ENCODE results near the gene HCFC1.

HCFC1 gene

DNA sequence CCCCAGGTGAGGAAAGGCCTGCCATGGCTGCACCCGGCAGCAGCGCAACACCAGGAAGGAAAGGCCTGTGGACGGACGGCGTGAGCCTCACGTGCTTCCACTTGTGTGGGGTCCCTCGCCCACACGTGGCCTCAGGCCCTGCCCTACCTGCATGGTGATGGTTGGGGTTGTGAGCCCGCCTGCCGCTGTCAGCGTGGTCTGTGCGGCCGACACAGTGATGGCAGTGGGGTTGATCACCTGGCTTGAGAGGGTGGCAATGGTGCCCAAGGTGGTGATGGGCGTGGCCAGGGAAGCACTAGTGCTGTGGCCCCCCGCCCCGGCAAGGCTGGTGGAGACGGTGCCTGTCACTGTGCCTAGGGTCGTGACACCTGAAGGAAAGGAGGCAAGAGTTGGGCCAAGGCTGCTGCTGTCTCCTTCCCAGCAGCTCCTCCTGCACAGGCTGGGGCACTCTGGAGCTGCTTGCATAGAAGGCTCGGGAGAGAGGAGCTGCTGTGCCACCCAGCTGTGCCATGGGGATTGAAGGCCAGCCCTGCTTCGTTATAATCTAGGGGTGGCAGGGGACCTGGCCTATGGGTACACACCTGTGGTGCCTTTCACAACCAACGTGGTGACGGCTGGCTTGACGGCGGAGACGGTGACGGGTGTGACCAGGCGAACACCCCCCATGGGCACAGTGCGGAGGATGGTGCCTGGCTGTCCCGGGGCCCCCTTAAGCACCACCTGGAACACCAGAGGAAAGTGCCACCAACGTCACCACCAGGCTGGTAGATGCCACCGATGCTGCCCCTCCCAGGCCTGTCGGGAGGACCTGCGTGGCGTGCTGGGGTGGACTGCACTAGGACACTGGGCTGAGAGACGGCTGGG, 15.3 kb downstream of the HCFC1 start:
- DNase-seq: no peak

DNA sequence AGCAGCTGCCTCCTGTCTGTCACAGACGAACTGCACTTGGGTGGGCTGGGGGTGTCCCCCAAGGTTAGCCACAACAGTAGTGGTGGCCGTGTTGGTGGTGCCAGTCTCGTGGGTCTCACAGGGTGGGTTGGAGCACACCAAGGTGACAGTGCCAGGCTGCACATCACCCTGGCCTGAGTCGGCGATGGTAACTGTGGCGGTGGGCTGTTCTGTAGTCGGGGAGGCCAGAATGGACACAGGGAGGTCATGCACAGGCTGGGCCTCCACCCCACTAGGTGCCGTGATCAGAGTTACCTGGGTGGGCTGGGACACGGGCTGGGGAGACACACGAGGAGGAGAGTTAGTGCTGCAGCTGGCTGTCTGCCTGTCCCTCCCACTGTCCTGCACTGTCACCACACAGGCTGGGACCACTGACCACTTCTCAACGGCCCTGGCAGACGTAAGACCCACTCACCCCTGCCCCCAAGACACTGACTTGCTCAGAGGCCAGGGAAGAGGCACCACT, 16.3 kb downstream of the HCFC1 start:
- no peak for DNase-seq

GRCh38 chrX:153954558-153955227, 16.9 kb downstream of the HCFC1 start:
- no peak for DNase-seq

DNA sequence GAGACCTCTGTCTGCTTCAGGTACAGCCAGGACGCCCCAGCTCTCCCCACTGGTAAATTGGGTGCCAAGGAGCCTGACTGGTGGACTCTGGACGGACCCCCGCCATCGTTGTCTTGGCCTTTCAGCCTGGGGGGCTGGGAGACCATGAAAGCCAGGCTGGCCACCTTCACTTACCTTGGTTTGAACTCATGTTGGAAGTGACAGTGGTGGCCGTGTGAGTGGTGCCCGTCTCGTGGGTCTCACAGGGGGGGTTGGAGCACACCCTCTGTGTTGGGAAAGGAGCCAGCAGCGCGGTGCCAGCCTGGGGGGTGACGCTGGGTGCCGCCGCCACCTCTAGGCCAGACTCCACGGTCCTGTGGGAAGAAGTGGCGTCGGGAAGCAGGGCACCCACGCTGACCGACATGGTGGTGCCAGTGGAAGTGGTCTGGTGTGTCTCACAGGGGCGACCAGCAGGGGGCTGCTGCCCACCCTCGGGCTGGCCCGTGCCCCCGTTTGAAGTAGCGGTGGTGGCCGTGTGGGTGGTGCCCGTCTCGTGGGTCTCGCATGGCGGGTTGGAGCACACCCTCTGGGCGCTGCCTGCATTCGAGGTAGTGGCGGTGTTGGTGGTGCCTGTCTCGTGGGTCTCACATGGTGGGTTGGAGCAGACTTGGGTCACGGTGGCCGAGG, 17.6 kb downstream of the HCFC1 start:
- no peak for DNase-seq

DNA sequence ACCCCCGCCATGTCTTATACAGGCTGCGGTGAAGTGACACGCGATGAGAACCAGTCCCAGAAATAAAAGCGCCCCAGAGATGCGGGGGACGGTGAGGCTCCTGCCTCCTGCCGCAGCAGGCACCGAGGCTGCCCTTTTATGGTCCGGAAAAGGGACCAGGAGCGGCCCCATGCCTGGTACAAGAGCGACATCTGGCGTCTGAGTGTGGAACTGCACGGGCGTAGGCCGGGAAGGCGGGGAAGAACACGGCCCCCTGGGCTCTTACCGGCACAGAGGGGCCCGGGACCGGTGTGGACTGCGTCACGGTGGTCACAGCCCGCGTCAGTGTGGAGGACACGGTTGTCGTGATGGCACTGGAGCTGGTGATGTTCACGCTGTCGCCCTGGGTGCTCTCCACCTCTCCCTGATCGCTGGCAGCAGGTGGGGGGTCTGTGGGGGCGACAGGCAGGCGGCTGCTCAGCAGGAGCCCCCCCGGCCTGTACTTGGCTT, 18.2 kb downstream of the HCFC1 start:
- peak in 1 of 2 experiments; percentile 7 for DNase-seq

DNA sequence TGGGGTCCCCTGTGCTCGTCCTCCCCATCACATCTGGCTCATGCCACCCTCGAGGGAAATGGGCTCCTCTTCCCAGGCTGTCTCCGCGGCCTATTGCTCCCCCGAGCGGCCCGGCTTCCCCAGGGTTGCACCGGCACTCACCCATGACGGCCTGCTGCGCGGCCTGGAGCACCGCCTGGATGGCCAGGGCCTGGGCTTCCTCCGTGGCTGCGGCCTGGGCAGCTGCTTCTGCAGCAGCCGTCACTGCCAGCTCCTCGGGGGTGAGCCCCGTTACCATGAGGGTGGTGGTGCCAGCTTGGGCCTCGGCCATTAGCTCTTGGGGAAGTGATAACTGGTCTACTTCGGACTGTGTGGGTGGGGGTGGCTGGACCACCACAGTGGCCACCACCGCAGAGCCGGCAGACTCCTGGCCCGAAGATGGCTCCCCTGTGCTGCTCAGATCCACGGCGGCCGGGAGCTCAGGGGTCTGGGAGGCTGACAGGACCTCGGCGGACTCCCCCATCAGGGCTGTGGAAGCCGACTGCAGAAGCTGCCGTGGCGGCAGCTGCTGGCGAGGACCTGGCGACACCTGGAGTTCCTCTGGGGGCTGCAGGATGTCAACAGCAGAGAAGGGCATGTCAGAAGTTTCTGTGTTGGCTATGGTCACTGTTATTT, 19.1 kb downstream of the HCFC1 start:
- no peak for DNase-seq

GRCh38 chrX:153951683-153952372, 19.8 kb downstream of the HCFC1 start:
- DNase-seq: no peak

GRCh38 chrX:153950127-153950526, 21.5 kb downstream of the HCFC1 start:
- no peak for DNase-seq

GRCh38 chrX:153948847-153949805, 22.5 kb downstream of the HCFC1 start:
- no peak for DNase-seq

DNA sequence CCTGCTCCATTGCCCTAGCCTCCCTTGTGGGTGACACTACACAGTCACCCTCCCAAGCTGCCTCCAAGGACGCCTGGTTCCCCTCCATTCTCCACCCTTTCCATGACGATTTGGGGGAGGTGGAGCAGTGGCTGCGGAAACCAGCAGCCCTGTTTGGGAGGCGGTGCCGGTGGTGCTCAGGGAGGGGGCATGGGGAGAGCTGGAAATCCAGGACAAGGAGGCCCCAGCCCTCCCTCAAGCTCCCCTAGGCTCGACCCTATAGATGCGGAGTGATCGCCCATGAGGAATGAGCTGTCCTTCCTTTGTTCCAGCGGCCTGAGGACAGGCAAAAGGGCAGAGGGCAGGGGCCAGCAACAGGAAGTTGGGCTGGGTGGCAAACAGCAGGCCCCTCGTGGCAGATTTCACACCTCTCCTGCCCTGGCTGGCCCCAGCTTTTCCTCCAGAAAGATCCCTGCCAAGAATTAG, 23.6 kb downstream of the HCFC1 start:
- no peak for DNase-seq

DNA sequence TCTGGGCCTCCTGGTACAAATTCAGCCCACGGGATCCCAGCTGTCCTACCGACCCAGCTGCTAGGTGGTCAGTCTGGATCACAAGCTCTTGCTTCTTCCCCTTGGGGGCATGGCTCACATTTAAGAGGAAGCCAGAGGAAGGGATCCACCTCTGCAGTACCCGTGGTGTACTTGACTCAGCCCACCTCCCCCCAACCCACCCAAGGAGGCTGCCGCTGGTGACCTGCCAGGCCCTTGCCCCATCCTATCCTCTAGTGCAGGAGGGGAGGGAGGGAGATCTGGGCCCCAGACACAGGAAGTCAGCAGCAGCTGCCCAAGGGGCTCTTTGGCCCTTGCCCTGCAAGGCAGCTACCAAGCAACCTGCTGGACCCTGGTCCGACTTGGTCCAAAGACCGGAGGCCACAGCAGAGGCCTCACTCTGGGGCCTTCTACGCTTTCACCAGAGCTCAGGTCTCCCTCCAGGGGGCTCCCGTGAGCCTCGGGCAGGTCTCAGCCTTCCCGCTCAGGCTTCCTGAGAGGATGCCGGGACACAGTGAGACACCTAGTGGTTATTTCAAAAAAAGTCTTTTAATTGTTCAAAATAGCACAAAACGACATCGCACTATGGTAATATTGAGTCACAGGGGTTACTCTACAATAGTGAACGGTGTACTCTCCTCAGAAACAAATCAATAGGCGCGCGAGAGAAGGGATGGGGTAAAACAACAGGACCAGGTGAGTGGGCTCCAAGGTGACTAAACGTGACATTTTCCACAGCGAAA, 24.4 kb downstream of the HCFC1 start:
- peak; percentile 36 to 59 for DNase-seq

- no peak for DNase-seq
These were observed 25.4 kb downstream of the HCFC1 start for GRCh38 chrX:153945956-153946943.

- DNase-seq: no peak
These were observed 26.8 kb downstream of the HCFC1 start for GRCh38 chrX:153944800-153945150.

DNA sequence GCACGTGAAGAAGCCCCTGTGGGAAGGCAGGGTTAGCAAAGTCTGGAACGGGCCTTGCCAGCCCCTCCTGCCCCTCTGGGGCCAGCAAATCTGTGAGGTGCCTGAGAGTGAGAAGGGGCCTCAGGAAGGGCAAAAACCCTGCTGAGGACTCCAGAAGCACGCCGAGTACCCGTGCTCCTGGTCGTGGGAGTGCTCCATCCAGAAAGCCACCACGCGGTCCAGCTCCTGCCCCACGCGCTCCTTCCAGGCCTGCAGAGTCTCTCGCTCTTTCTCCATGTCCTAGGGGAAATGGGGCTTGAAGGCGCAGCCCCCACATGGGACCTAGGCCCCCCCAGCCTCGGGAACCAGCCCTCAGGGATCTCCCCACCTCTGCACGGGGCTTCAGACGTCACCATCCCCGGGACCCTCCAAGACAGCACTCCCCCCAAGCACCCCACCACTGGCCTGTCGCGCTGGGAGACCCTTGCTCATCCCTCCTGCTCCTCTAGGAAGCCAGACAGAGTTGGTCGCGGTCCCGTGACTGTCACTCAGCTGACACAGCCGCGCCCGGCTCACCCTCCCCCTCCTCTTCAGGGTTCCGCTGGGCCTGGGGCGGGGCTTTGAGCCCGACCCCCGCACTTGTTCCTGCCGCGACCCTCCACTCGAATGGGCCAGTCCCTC, 27.3 kb downstream of the HCFC1 start, which contains the start of gene RENBP:
Gene RENBP (minus strand): TSS at position 504 of the 660 bp plus-strand sequence. CDS start 33 bp downstream, at position 471.
- DNase-seq: no peak

DNA sequence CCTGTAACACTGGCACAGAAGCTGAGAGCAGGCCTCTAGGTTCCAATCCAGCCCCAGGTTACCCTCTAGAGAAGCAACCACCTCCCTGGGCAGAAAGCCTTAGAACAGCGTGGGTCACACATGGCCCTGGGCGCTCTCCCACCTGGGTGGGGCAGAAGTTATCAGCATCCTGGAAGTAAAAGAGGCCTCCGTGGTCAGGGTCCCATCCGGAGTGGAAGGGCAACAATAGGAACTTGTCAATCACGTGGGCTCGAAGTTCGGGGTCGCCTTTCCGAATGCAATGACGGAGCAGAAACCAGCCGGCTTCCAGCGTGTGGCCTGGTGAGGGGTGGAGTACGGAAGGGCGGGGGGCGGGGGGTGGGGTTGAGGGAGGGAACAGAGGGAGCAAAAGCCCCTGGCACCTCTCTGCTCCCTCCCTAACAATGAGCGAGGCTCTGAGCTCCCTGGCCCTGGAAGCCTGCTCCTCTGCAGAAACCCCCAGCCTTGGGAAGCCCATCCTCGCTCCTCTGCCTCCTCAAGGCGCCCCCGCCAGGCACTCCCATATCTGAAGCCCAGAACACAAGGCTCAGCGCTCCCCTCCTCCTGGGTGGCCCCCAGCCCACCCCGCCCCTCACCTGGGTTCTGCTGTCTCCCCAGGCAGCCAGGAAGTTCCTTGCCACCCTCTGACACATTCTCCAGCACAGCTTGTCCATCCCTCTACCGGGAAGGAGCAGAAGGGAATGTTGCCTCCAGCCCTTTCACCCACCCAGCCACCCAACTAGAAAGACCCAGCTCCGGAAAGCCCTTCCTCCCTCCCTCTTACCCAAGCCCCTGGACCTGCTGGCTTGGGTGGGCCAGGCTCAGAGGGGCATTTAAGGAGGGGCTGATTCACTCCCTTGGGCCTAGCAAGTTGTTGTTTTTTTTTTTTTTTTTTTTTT, 30.0 kb downstream of the HCFC1 start:
- DNase-seq: no peak

GRCh38 chrX:153939573-153939972, 32.0 kb downstream of the HCFC1 start:
- no peak for DNase-seq

- DNase-seq: no peak
These were observed 33.3 kb downstream of the HCFC1 start for GRCh38 chrX:153938226-153938786.

Data from SHP77 (cell line).